Measurements from ENCODE around the gene SFXN3. TPM values are rescaled to one million over a fixed set of nuclear protein-coding genes. Genes with fewer than 3 reads are reported as not detected.

Gene SFXN3
- total and polyA plus RNA-seq, 2 of the 13 experiments (the other 11 are each of a cell fraction or from before 2014, with no cell fraction given), result 16.8 to 71.5 TPM

DNA sequence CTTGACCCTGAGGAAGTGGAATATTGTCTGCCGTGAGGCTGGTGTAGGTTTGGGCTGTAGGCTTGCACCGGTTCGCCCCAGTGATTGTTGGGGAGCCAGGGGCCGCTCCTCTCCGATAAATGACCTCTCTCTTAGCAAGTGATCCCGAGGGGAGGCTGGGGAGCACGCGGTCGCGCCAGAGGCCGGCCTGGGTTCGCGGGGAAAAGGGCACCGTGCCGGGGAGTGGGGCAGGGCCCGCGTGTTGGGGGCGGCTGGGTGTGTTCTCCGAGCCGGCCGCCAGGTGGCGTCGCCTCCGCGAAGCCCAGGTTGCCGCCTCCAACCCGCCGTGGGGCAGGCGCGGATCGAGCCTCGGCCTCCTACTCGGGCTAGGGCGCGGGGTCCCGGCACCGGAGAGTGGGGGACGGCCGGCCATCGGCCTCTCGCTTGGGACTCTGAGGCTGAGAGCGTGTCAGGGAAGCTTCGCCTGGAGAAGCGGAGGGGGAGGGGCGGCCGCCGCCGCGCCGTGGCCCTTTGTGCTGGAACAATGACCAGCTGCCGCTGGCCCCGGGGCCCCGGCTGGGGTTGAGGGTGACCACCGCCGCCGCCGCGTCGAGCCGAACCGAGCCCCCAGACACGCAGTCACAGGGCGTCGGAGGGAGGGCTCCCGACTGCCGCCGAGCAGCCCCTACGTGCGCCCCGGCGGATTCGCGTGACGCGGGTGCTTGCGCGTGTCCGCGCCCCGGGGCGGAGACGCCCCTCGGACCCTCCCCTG lies 31.9 kb upstream of the SFXN3 start (continued):
- TF ChIP-seq, protein P1, sequence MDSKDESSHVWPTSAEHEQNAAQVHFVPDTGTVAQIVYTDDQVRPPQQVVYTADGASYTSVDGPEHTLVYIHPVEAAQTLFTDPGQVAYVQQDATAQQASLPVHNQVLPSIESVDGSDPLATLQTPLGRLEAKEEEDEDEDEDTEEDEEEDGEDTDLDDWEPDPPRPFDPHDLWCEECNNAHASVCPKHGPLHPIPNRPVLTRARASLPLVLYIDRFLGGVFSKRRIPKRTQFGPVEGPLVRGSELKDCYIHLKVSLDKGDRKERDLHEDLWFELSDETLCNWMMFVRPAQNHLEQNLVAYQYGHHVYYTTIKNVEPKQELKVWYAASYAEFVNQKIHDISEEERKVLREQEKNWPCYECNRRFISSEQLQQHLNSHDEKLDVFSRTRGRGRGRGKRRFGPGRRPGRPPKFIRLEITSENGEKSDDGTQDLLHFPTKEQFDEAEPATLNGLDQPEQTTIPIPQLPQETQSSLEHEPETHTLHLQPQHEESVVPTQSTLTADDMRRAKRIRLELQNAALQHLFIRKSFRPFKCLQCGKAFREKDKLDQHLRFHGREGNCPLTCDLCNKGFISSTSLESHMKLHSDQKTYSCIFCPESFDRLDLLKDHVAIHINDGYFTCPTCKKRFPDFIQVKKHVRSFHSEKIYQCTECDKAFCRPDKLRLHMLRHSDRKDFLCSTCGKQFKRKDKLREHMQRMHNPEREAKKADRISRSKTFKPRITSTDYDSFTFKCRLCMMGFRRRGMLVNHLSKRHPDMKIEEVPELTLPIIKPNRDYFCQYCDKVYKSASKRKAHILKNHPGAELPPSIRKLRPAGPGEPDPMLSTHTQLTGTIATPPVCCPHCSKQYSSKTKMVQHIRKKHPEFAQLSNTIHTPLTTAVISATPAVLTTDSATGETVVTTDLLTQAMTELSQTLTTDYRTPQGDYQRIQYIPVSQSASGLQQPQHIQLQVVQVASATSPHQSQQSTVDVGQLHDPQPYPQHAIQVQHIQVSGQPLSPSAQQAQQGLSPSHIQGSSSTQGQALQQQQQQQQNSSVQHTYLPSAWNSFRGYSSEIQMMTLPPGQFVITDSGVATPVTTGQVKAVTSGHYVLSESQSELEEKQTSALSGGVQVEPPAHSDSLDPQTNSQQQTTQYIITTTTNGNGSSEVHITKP (CRISPR knock-in tag; IDR thresholded peaks at IDR 0.05; ENCODE audit: low read depth), result no peak
- TF ChIP-seq ZNF761 (CRISPR knock-in tag; conservative IDR thresholded peaks at IDR 0.05) (0 out of 2 replicates have a peak, but pooled peaks have one; percentile 55), JUN (CRISPR knock-in tag; IDR thresholded peaks at IDR 0.05) (no peak), GLI4 (CRISPR knock-in tag; IDR thresholded peaks at IDR 0.05; ENCODE audit: borderline replicate concordance) (peak; percentile 76), LBX2 (CRISPR knock-in tag; IDR thresholded peaks at IDR 0.05; ENCODE audit: borderline replicate concordance) (no peak), SMYD3 (CRISPR knock-in tag; IDR thresholded peaks at IDR 0.05) (0 out of 2 replicates have a peak, but pooled peaks have one; percentile 59), REL (CRISPR knock-in tag; conservative IDR thresholded peaks at IDR 0.05) (no peak), MXD1 (CRISPR knock-in tag; IDR thresholded peaks at IDR 0.05) (peak; percentile 82), SIN3A (IDR thresholded peaks at IDR 0.05; ENCODE audit: borderline replicate concordance, low read depth, low read length) (peak; percentile 29; the same call in 1 of the 2 replicates), ZIK1 (CRISPR knock-in tag; IDR thresholded peaks at IDR 0.05; ENCODE audit: borderline replicate concordance, low read depth) (no peak), SNAPC2 (CRISPR knock-in tag; IDR thresholded peaks at IDR 0.05) (peak; percentile 80; the same call in 1 of the 2 replicates)
- TF ChIP-seq, protein P2, sequence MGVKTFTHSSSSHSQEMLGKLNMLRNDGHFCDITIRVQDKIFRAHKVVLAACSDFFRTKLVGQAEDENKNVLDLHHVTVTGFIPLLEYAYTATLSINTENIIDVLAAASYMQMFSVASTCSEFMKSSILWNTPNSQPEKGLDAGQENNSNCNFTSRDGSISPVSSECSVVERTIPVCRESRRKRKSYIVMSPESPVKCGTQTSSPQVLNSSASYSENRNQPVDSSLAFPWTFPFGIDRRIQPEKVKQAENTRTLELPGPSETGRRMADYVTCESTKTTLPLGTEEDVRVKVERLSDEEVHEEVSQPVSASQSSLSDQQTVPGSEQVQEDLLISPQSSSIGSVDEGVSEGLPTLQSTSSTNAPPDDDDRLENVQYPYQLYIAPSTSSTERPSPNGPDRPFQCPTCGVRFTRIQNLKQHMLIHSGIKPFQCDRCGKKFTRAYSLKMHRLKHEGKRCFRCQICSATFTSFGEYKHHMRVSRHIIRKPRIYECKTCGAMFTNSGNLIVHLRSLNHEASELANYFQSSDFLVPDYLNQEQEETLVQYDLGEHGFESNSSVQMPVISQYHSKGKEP (CRISPR knock-in tag; IDR thresholded peaks at IDR 0.05), result no peak
- TF ChIP-seq, protein P3, sequence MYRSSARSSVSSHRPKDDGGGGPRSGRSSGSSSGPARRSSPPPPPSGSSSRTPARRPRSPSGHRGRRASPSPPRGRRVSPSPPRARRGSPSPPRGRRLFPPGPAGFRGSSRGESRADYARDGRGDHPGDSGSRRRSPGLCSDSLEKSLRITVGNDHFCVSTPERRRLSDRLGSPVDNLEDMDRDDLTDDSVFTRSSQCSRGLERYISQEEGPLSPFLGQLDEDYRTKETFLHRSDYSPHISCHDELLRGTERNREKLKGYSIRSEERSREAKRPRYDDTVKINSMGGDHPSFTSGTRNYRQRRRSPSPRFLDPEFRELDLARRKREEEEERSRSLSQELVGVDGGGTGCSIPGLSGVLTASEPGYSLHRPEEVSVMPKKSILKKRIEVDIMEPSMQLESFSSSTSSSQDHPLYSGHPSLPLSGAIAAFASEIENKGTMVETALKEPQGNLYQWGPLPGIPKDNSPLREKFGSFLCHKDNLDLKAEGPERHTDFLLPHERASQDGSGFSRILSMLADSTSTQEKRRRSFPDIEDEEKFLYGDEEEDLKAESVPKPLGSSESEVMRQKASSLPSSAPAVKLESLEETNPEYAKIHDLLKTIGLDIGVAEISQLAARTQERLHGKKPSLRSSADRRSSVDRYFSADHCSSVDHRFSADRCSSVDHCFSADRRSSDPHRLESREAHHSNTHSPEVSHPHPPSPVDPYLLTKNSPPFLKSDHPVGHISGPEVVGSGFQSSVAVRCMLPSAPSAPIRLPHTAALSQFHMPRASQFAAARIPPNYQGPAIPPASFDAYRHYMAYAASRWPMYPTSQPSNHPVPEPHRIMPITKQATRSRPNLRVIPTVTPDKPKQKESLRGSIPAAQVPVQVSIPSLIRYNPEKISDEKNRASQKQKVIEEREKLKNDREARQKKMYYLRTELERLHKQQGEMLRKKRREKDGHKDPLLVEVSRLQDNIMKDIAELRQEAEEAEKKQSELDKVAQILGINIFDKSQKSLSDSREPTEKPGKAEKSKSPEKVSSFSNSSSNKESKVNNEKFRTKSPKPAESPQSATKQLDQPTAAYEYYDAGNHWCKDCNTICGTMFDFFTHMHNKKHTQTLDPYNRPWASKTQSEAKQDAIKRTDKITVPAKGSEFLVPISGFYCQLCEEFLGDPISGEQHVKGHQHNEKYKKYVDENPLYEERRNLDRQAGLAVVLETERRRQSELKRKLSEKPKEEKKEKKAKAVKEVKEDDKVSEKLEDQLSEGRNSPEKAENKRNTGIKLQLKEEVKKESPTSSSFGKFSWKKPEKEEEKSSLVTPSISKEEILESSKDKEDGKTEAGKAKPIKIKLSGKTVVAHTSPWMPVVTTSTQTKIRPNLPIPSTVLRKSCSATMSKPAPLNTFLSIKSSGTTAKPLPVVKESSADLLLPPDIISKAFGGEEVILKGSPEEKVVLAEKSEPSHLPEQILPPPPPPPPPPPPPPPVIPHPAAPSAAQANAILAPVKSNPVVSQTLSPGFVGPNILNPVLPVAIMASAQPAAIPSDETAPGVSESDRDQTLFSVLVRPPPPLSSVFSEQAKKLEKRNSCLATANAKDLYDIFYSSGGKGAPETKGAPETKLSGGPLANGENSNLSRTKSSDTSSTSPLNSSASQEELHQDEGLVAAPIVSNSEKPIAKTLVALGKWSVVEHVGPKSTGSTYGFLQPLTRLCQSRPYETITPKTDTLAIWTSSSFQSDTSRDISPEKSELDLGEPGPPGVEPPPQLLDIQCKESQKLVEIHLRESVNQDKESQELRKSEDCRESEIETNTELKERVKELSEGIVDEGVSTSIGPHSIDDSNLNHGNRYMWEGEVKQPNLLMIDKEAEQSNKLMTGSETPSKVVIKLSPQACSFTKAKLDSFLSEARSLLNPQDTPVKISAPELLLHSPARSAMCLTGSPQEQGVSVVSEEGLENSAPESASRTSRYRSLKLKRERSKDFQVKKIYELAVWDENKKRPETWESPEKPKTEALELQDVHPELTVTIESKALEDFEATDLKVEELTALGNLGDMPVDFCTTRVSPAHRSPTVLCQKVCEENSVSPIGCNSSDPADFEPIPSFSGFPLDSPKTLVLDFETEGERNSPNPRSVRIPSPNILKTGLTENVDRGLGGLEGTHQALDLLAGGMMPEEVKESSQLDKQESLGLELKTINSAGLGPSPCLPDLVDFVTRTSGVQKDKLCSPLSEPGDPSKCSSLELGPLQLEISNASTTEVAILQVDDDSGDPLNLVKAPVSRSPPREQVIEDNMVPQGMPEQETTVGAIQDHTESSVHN (CRISPR knock-in tag; IDR thresholded peaks at IDR 0.05), result no peak
